HCT116 (cell line): ENCODE data around the gene FCN1. TPM values are rescaled to one million over a fixed set of nuclear protein-coding genes. Genes with fewer than 3 reads are reported as not detected.

Source experiments
- ATAC-seq: fragments of 200-7000 bp; cut with Tn5 transposase; 2 replicates; pipeline ENCODE4 v1.9.1; 2020; ENCODE audit warnings: mild to moderate bottlenecking, moderate library complexity
- BruUV-seq: library from RNA; stranded (reverse); fragments of 400-500 nt; replicated peaks from 2 replicates; lab custom pipeline; 2021; lab: Mats Ljungman, UMichigan
- CTCF ChIA-PET: fragments of 300-600 bp; sonication (Branson Sonifier 250); formaldehyde crosslinking; loops from one replicate; lab custom pipeline; 2021; ENCODE audit warnings: antibody characterized with exemption; lab: Charles Lee
- POLR2A ChIA-PET: fragments of 300-600, 350-600 bp; sonication (Branson Sonifier 250); formaldehyde crosslinking; loops from one replicate; lab custom pipeline; 2021; ENCODE audit warnings: antibody characterized with exemption; lab: Charles Lee
- RAD21 ChIA-PET, 2 experiments: fragments of 300-600 bp; sonication (Branson Sonifier 250); formaldehyde crosslinking; loops; one replicate each; lab custom pipeline; 2023; ENCODE audit warnings: low total read pairs in 2 of 2; ENCODE audit not compliant: uncharacterized antibody in 2 of 2, unreplicated experiment in 2 of 2, low non-redundant PET in 1 of 2; lab: Charles Lee
- DNase-seq: peaks from one replicate; pipeline ENCODE4 v3.0.0-alpha.2; 2010; ENCODE audit warnings: low read depth, low spot score
- H2AFZ ChIP-seq: fragments of 200-600 bp; shearing (Covaris generic), sonication (generic); 2 replicates; pipeline ENCODE4 v1.6.1; 2017; ENCODE audit warnings: low read depth, mixed run types, mixed read lengths, antibody characterized with exemption, low read length; ENCODE audit not compliant: poor library complexity, severe bottlenecking
- H3K27ac ChIP-seq: 2 replicates; pipeline ENCODE4 v1.5.1; 2012; ENCODE audit warnings: low read depth, low read length
- H3K27me3 ChIP-seq: fragments of 200-600 bp; sonication (generic); 2 replicates; pipeline ENCODE4 v1.6.1; 2016; ENCODE audit warnings: mixed run types, low read length, mixed read lengths; ENCODE audit not compliant: insufficient read depth
- H3K36me3 ChIP-seq, 2 experiments: fragments of 200-500 bp in 1 of 2; fragments of 200-600 bp in 1 of 2; sonication (Bioruptor generic) in 1 of 2; sonication (generic) in 1 of 2; 2 replicates each; pipeline versions ENCODE4 v1.5.1 to v1.6.1; 2014 to 2016; ENCODE audit warnings: low read length in 2 of 2, inconsistent platforms in 1 of 2, mixed read lengths in 1 of 2, mixed run types in 1 of 2; ENCODE audit not compliant: insufficient read depth in 2 of 2, control insufficient read depth in 1 of 2
- H3K4me1 ChIP-seq, 2 experiments: fragments of 200-600 bp in 1 of 2; sonication (generic) in 1 of 2; 2 replicates each; pipeline versions ENCODE4 v1.5.1 to v1.6.1; 2012 to 2017; ENCODE audit warnings: low read length in 2 of 2, inconsistent platforms in 1 of 2, mild to moderate bottlenecking in 1 of 2, mixed read lengths in 1 of 2, mixed run types in 1 of 2, moderate library complexity in 1 of 2; ENCODE audit not compliant: insufficient read depth in 2 of 2, control insufficient read depth in 1 of 2
- H3K4me2 ChIP-seq: fragments of 200-600 bp; sonication (generic); 2 replicates; pipeline ENCODE4 v1.6.1; 2017; ENCODE audit warnings: mixed run types, low read length, mixed read lengths
- H3K4me3 ChIP-seq, 2 experiments: fragments of 200-600 bp in 1 of 2; sonication (generic) in 1 of 2; replicated peaks in 1 of 2; 2 replicates each; pipeline ENCODE4 v1.5.1; 2011 to 2016; ENCODE audit warnings: low read length in 2 of 2, control low read depth in 1 of 2, low read depth in 1 of 2, mild to moderate bottlenecking in 1 of 2, mixed read lengths in 1 of 2, mixed run types in 1 of 2
- H3K79me2 ChIP-seq: fragments of 200-600 bp; sonication (generic); 2 replicates; pipeline ENCODE4 v1.6.1; 2017; ENCODE audit warnings: mild to moderate bottlenecking, mixed run types, low read length, moderate library complexity, mixed read lengths; ENCODE audit not compliant: insufficient read depth
- H3K9ac ChIP-seq: fragments of 200-600 bp; sonication (generic); 2 replicates; pipeline ENCODE4 v1.6.1; 2016; ENCODE audit warnings: low read length, mixed read lengths
- H3K9me2 ChIP-seq: fragments of 200-600 bp; sonication (generic), shearing (Covaris generic); 2 replicates; pipeline ENCODE4 v1.6.1; 2017; ENCODE audit warnings: mixed run types, mild to moderate bottlenecking, moderate library complexity; ENCODE audit not compliant: insufficient read depth
- H3K9me3 ChIP-seq, 2 experiments: fragments of 200-500 bp in 1 of 2; fragments of 200-600 bp in 1 of 2; sonication (Bioruptor generic) in 1 of 2; sonication (generic) in 1 of 2; 2 replicates each; pipeline ENCODE4 v1.6.1; 2014 to 2017; ENCODE audit warnings: low read length in 2 of 2, mixed read lengths in 2 of 2, inconsistent platforms in 1 of 2, low read depth in 1 of 2, mild to moderate bottlenecking in 1 of 2, mixed run types in 1 of 2, moderate library complexity in 1 of 2; ENCODE audit not compliant: control insufficient read depth in 1 of 2, insufficient read depth in 1 of 2
- H4K20me1 ChIP-seq: fragments of 200-600 bp; sonication (generic), shearing (Covaris generic); 2 replicates; pipeline ENCODE4 v1.6.1; 2017; ENCODE audit warnings: mixed run types, mild to moderate bottlenecking, moderate library complexity; ENCODE audit not compliant: insufficient read depth
- CBX3 ChIP-seq: IDR thresholded peaks from 2 replicates; pipeline ENCODE4 v1.6.1; 2012; ENCODE audit warnings: low read depth
- EGR1 ChIP-seq: IDR thresholded peaks from 2 replicates; pipeline ENCODE4 v1.6.1; 2012; ENCODE audit warnings: low read depth
- EZH2 ChIP-seq: fragments of 200-600 bp; sonication (generic); IDR thresholded peaks from 2 replicates; pipeline ENCODE4 v1.6.1; 2017; ENCODE audit warnings: antibody characterized with exemption, mixed run types
- EZH2phosphoT487 ChIP-seq: fragments of 200-600 bp; IDR thresholded peaks from 2 replicates; pipeline ENCODE4 v1.6.1; 2018; ENCODE audit warnings: antibody characterized with exemption, borderline replicate concordance
- FOSL1 ChIP-seq: IDR thresholded peaks from 2 replicates; pipeline ENCODE4 v1.6.1; 2012; ENCODE audit warnings: low read depth
- JUND ChIP-seq: IDR thresholded peaks from 2 replicates; pipeline ENCODE4 v1.6.1; 2012
- POLR2A ChIP-seq: IDR thresholded peaks from 2 replicates; pipeline ENCODE4 v1.7.0; 2011; ENCODE audit warnings: borderline replicate concordance; ENCODE audit not compliant: insufficient read depth, insufficient read length; ENCODE audit errors: extremely low read depth
- SIN3A ChIP-seq: IDR thresholded peaks from 2 replicates; pipeline ENCODE4 v1.6.1; 2012; ENCODE audit warnings: low read depth
- SP1 ChIP-seq: IDR thresholded peaks from 2 replicates; pipeline ENCODE4 v1.6.1; 2012; ENCODE audit warnings: low read depth
- SRF ChIP-seq: IDR thresholded peaks from 2 replicates; pipeline ENCODE4 v1.6.1; 2012; ENCODE audit warnings: low read depth
- YY1 ChIP-seq: IDR thresholded peaks from 2 replicates; pipeline ENCODE4 v1.6.1; 2011; ENCODE audit warnings: low read length, low read depth, moderate library complexity, mild to moderate bottlenecking; ENCODE audit not compliant: insufficient replicate concordance; ENCODE audit errors: extremely low read depth
- ZFX ChIP-seq: fragments of 450-650 bp; IDR thresholded peaks from 2 replicates; pipeline ENCODE4 v1.6.1; 2017
- intact Hi-C: fragments of 100-400 bp; cut with micrococcal nuclease; formaldehyde crosslinking; loops from 2 replicates; pipeline ENCODE4 v1.10.0; 2022
- total RNA-seq: library from RNA; stranded (reverse); gene quantifications from one replicate; pipeline ENCODE4 v1.2.1, GENCODE V29; 2021; ENCODE audit not compliant: unreplicated experiment
- TF ChIP-seq, protein P1 (sequence below): IDR thresholded peaks from 2 replicates; pipeline ENCODE4 v1.6.1; 2011; ENCODE audit warnings: mild to moderate bottlenecking, low read length, moderate library complexity; ENCODE audit not compliant: insufficient replicate concordance; ENCODE audit errors: extremely low read depth
- TF ChIP-seq, protein P2 (sequence below), 3 experiments: fragments of 200-600 bp in 1 of 3; sonication (generic) in 1 of 3; IDR thresholded peaks in 2 of 3; conservative IDR thresholded peaks in 1 of 3; 2 replicates each; pipeline ENCODE4 v1.5.1; 2012 to 2017; ENCODE audit warnings: low read depth in 2 of 3, low read length in 2 of 3, antibody characterized with exemption in 1 of 3, borderline replicate concordance in 1 of 3, control low read depth in 1 of 3, mild to moderate bottlenecking in 1 of 3, mixed read lengths in 1 of 3, mixed run types in 1 of 3, moderate library complexity in 1 of 3; ENCODE audit not compliant: insufficient read depth in 1 of 3
- TF ChIP-seq, protein P3 (sequence below): IDR thresholded peaks from 2 replicates; pipeline ENCODE4 v1.6.1; 2012

Gene FCN1
- total RNA-seq, 1 experiment from 2014 or later, result not detected

DNA sequence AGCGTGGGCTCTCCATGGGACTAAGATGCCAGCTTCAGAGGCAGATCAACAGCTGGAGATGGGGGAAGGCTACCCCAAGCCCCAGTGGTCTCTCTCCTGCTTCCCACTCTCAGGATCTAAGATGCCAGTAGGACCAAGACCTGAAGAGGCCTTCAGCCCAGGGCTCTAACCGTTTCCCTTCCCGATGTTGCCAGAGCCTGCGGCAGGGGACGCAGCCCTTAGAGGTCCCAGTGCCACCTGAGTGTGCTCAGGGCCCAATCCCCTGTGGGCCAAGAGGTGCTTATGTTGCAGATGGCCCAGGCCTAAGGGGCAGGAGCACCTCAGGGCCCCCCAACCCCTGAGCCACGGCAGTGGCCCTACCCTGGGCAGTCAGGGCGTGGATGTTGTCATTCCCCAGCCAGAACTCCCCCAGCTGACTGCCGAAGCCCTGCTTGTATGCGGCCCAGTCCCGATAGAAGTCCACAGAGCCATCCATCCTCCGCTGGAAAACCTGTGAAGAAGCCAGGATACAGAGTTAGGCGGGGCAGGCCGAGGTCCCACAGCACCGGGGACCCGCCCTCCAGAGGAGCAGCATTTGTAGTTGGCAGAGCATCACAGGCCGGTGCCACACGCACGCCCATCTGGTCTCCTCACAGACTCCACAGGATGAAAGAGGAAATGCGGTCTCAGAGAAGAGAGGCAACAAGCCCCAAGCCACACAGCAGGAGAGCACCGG lies 5.4 kb downstream of the FCN1 start:
- TF ChIP-seq, protein P1, sequence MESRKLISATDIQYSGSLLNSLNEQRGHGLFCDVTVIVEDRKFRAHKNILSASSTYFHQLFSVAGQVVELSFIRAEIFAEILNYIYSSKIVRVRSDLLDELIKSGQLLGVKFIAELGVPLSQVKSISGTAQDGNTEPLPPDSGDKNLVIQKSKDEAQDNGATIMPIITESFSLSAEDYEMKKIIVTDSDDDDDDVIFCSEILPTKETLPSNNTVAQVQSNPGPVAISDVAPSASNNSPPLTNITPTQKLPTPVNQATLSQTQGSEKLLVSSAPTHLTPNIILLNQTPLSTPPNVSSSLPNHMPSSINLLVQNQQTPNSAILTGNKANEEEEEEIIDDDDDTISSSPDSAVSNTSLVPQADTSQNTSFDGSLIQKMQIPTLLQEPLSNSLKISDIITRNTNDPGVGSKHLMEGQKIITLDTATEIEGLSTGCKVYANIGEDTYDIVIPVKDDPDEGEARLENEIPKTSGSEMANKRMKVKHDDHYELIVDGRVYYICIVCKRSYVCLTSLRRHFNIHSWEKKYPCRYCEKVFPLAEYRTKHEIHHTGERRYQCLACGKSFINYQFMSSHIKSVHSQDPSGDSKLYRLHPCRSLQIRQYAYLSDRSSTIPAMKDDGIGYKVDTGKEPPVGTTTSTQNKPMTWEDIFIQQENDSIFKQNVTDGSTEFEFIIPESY, result no peak
- TF ChIP-seq EGR1 (no peak), ZFX (no peak), YY1 (no peak), CBX3 (no peak), SIN3A (no peak), FOSL1 (no peak), SP1 (no peak), EZH2phosphoT487 (no peak), EZH2 (no peak), JUND (no peak), POLR2A (no peak), SRF (no peak)
- TF ChIP-seq, protein P2, sequence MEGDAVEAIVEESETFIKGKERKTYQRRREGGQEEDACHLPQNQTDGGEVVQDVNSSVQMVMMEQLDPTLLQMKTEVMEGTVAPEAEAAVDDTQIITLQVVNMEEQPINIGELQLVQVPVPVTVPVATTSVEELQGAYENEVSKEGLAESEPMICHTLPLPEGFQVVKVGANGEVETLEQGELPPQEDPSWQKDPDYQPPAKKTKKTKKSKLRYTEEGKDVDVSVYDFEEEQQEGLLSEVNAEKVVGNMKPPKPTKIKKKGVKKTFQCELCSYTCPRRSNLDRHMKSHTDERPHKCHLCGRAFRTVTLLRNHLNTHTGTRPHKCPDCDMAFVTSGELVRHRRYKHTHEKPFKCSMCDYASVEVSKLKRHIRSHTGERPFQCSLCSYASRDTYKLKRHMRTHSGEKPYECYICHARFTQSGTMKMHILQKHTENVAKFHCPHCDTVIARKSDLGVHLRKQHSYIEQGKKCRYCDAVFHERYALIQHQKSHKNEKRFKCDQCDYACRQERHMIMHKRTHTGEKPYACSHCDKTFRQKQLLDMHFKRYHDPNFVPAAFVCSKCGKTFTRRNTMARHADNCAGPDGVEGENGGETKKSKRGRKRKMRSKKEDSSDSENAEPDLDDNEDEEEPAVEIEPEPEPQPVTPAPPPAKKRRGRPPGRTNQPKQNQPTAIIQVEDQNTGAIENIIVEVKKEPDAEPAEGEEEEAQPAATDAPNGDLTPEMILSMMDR (IDR thresholded peaks at IDR 0.05 in 2 of 3, conservative IDR thresholded peaks at IDR 0.05 in 1 of 3; ENCODE audit: borderline replicate concordance in 1 of 3, insufficient read depth in 1 of 3, low read depth in 2 of 3, low read length in 2 of 3), result no peak
- TF ChIP-seq, protein P3, sequence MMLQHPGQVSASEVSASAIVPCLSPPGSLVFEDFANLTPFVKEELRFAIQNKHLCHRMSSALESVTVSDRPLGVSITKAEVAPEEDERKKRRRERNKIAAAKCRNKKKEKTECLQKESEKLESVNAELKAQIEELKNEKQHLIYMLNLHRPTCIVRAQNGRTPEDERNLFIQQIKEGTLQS, result no peak
- TF ChIP-seq, all 23 proteins: peak for 0
- CTCF ChIA-PET, result no interaction called here
- H3K4me1 ChIP-seq, result no peaks in the 10 kb centered on the region
- H4K20me1 ChIP-seq, result no peaks in the 10 kb centered on the region
- H3K79me2 ChIP-seq, result no peaks in the 10 kb centered on the region
- POLR2A ChIA-PET, result no interaction called here
- H3K9ac ChIP-seq, result no peak overlapping the region
- H3K36me3 ChIP-seq, result no peaks in the 10 kb centered on the region
- no peaks in the 10 kb centered on the region for H3K9me2 ChIP-seq
- H3K4me3 ChIP-seq, result no peak overlapping the region
- no peak overlapping the region for H3K4me2 ChIP-seq
- no peaks in the 10 kb centered on the region for H3K9me3 ChIP-seq
- H3K27ac ChIP-seq, result no peak overlapping the region
- RAD21 ChIA-PET, result no interaction called here
- BruUV-seq, result no TSS peak
- H2AFZ ChIP-seq, result no peak overlapping the region
- ATAC-seq (no peak; the same call in 1 of the 2 replicates), DNase-seq (no peak)
- peaks cover 27% of the 10 kb centered on the region; the same call in 1 of the 2 replicates for H3K27me3 ChIP-seq
- intact Hi-C loops, result no loop called here
